SH-SY5Y (cell line): Measurements from ENCODE around the gene TBC1D14.

ENCODE experiments used
- GATA2 ChIP-seq: IDR thresholded peaks from 2 replicates; pipeline ENCODE4 v1.6.1; 2011; ENCODE audit warnings: mild to moderate bottlenecking, low read depth, low read length
- GATA3 ChIP-seq: IDR thresholded peaks from 2 replicates; pipeline ENCODE4 v1.6.1; 2011; ENCODE audit warnings: low read depth, mild to moderate bottlenecking, low read length, moderate library complexity

- TF ChIP-seq GATA3 (no peak), GATA2 (no peak)
Observed at GRCh38 chr4:6960154-6960553, 50.5 kb downstream of the TBC1D14 start.
